OCI-LY1 (cell line): ENCODE measurements around the gene JADE1.

Source experiments
- H2AFZ ChIP-seq: fragments of 200-600 bp; sonication (generic), shearing (Covaris generic); 2 replicates; pipeline ENCODE4 v1.6.0; 2014; ENCODE audit warnings: antibody characterized with exemption, mild to moderate bottlenecking, low read length
- H3F3A ChIP-seq: fragments of 200-600 bp; sonication (generic), shearing (Covaris generic); 2 replicates; pipeline ENCODE4 v1.6.0; 2014; ENCODE audit warnings: mild to moderate bottlenecking, antibody characterized with exemption, low read length, moderate library complexity; ENCODE audit not compliant: insufficient read depth
- H3K27ac ChIP-seq: fragments of 200-600 bp; sonication (generic); 2 replicates; pipeline ENCODE4 v1.5.1; 2014; ENCODE audit warnings: low read length, mixed run types, mild to moderate bottlenecking, low read depth; ENCODE audit not compliant: poor library complexity, severe bottlenecking
- H3K27me3 ChIP-seq: fragments of 200-600 bp; sonication (generic); 2 replicates; pipeline ENCODE4 v1.6.0; 2014; ENCODE audit warnings: antibody characterized with exemption, mild to moderate bottlenecking, low read length, moderate library complexity; ENCODE audit not compliant: insufficient read depth
- H3K36me3 ChIP-seq: fragments of 200-600 bp; sonication (generic); 2 replicates; pipeline ENCODE4 v1.6.1; 2014; ENCODE audit warnings: mild to moderate bottlenecking, antibody characterized with exemption, low read length, moderate library complexity, mixed read lengths; ENCODE audit not compliant: insufficient read depth
- H3K4me1 ChIP-seq: fragments of 200-600 bp; sonication (generic); 2 replicates; pipeline ENCODE4 v1.5.1; 2014; ENCODE audit warnings: mild to moderate bottlenecking, low read length, moderate library complexity; ENCODE audit not compliant: insufficient read depth, severe bottlenecking
- H3K4me2 ChIP-seq: fragments of 200-600 bp; sonication (generic), shearing (Covaris generic); 2 replicates; pipeline ENCODE4 v1.6.1; 2014; ENCODE audit warnings: low read length
- H3K4me3 ChIP-seq: fragments of 200-600 bp; sonication (generic); 2 replicates; pipeline ENCODE4 v1.5.1; 2014; ENCODE audit warnings: low read length, low read depth, mild to moderate bottlenecking, mixed read lengths; ENCODE audit not compliant: poor library complexity, severe bottlenecking
- H3K79me2 ChIP-seq: fragments of 200-600 bp; shearing (Covaris generic); 2 replicates; pipeline ENCODE4 v1.6.1; 2016; ENCODE audit warnings: mixed run types, low read length, mixed read lengths; ENCODE audit not compliant: insufficient read depth
- H3K9ac ChIP-seq: fragments of 200-600 bp; sonication (generic), shearing (Covaris generic); 2 replicates; pipeline ENCODE4 v1.6.1; 2014; ENCODE audit warnings: mild to moderate bottlenecking, low read length, mixed read lengths
- H3K9me2 ChIP-seq: fragments of 200-600 bp; sonication (generic), shearing (Covaris generic); 2 replicates; pipeline ENCODE4 v1.6.1; 2014; ENCODE audit warnings: low read depth, mild to moderate bottlenecking, low read length, mixed read lengths
- H3K9me3 ChIP-seq: fragments of 200-600 bp; shearing (Covaris generic); 2 replicates; pipeline ENCODE4 v1.6.1; 2014; ENCODE audit warnings: low read length, mixed read lengths
- H4K20me1 ChIP-seq: fragments of 200-600 bp; sonication (generic), shearing (Covaris generic); 2 replicates; pipeline ENCODE4 v1.6.0; 2016; ENCODE audit warnings: mild to moderate bottlenecking, low read length; ENCODE audit not compliant: insufficient read depth
- EZH2 ChIP-seq: fragments of 200-600 bp; sonication (generic), shearing (Covaris generic); IDR thresholded peaks from 2 replicates; pipeline ENCODE4 v1.8.0; 2017; ENCODE audit warnings: borderline replicate concordance, mixed run types, mild to moderate bottlenecking, antibody characterized with exemption, low read length, moderate library complexity, mixed read lengths
- TF ChIP-seq, protein P1 (sequence below): fragments of 200-600 bp; sonication (generic), shearing (Covaris generic); IDR thresholded peaks from 2 replicates; pipeline ENCODE4 v1.5.1; 2017; ENCODE audit warnings: mild to moderate bottlenecking, antibody characterized with exemption, low read length, moderate library complexity, mixed read lengths

The JADE1 gene

DNA sequence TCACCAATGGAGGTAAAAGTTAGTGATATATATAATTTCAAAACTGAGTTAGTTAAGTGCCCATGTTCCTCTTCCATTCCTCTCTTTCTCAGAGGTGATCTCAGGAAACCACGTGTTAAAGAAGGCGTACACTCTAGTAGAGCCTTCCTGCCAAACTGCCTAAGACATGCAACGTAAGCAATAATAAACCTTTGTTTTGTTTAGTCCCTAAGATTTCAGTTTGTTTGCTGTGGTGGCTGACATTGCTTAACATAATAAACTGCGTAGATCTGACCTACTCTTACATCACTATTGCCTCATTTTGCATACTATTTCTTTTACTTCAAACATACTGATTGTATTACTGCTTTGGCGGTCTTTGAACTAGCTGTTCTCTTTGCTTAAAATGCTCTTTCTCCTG lies 99.2 kb downstream of the JADE1 start:
- Histone ChIP-seq H3K36me3 (no peaks in the 10 kb centered on the region), H3K4me1 (no peaks in the 10 kb centered on the region), H3F3A (no peaks in the 10 kb centered on the region; the same call in 1 of the 2 replicates), H3K4me2 (no peak overlapping the region), H3K9me3 (no peaks in the 10 kb centered on the region), H3K4me3 (no peak overlapping the region), H2AFZ (no peak overlapping the region), H3K27ac (no peak overlapping the region), H3K27me3 (no peaks in the 10 kb centered on the region), H4K20me1 (no peaks in the 10 kb centered on the region), H3K79me2 (no peaks in the 10 kb centered on the region), H3K9ac (no peak overlapping the region), H3K9me2 (no peaks in the 10 kb centered on the region)
- TF ChIP-seq, protein P1, sequence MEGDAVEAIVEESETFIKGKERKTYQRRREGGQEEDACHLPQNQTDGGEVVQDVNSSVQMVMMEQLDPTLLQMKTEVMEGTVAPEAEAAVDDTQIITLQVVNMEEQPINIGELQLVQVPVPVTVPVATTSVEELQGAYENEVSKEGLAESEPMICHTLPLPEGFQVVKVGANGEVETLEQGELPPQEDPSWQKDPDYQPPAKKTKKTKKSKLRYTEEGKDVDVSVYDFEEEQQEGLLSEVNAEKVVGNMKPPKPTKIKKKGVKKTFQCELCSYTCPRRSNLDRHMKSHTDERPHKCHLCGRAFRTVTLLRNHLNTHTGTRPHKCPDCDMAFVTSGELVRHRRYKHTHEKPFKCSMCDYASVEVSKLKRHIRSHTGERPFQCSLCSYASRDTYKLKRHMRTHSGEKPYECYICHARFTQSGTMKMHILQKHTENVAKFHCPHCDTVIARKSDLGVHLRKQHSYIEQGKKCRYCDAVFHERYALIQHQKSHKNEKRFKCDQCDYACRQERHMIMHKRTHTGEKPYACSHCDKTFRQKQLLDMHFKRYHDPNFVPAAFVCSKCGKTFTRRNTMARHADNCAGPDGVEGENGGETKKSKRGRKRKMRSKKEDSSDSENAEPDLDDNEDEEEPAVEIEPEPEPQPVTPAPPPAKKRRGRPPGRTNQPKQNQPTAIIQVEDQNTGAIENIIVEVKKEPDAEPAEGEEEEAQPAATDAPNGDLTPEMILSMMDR = no peak

DNA sequence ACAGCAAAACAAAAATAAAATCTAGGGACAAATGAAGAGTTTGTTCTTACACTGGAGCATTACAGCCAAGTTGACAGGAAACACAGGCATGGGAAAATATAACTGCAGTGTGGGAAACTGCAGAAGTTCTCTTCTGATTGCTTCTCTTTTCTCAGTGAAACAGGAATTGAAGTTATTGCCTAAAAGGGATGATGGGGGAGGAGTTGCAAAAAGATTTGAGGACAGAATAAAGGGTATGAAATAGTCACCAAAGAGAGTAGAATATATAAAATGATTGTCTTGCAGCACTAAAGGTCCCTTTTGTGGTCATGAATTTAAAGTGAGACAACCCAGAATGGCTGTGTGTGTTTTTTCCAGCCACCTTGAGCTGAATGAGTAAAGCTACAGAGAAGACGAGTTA lies 103.7 kb downstream of the JADE1 start:
- Histone ChIP-seq H2AFZ (no peak overlapping the region), H3K4me3 (no peak overlapping the region), H3K9me3 (no peaks in the 10 kb centered on the region), H4K20me1 (no peaks in the 10 kb centered on the region), H3F3A (no peaks in the 10 kb centered on the region; the same call in 1 of the 2 replicates), H3K9me2 (no peaks in the 10 kb centered on the region), H3K4me2 (no peak overlapping the region), H3K79me2 (no peaks in the 10 kb centered on the region), H3K27ac (no peak overlapping the region), H3K27me3 (no peaks in the 10 kb centered on the region), H3K9ac (no peak overlapping the region), H3K4me1 (peaks cover 11% of the 10 kb centered on the region), H3K36me3 (no peaks in the 10 kb centered on the region)
- TF ChIP-seq EZH2 = no peak
- TF ChIP-seq, protein P1 = no peak

DNA sequence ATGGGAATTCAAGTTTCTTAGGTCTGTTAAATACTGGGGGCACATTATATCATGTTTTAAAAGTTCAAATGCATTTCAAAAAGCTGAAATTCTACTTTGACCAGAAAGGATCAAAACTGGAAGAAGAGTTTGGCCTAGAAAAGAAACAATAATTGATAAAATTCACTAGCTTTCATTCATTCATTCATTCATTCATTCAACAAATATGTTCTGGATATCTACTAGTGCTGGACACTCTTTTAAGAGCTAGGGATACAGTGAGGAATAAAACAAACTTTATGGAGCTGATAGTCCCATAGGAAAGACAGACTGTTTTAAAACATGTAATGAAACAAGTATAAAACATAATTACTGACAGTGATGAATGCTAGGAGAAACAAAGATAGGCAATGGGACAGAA lies 106.0 kb downstream of the JADE1 start:
- H3K27me3 ChIP-seq = no peaks in the 10 kb centered on the region
- H3K27ac ChIP-seq = no peak overlapping the region
- no peak overlapping the region for H2AFZ ChIP-seq
- no peaks in the 10 kb centered on the region for H3K79me2 ChIP-seq
- no peaks in the 10 kb centered on the region for H3K9me3 ChIP-seq
- no peaks in the 10 kb centered on the region for H4K20me1 ChIP-seq
- TF ChIP-seq, protein P1 = no peak
- no peak for TF ChIP-seq EZH2
- H3K9me2 ChIP-seq = no peaks in the 10 kb centered on the region
- H3K9ac ChIP-seq = no peak overlapping the region
- no peak overlapping the region for H3K4me2 ChIP-seq
- no peak overlapping the region for H3K4me3 ChIP-seq
- no peaks in the 10 kb centered on the region; the same call in 1 of the 2 replicates for H3F3A ChIP-seq
- H3K36me3 ChIP-seq = no peaks in the 10 kb centered on the region
- peaks cover 11% of the 10 kb centered on the region for H3K4me1 ChIP-seq
